Memory B cell (primary cell): ENCODE measurements around the gene LLGL2.

Experiments used
- ATAC-seq: fragments of 150-1000 bp; cut with Tn5 transposase; 2 replicates; pipeline ENCODE4 v1.10.0; 2021; ENCODE audit warnings: low read depth, mild to moderate bottlenecking, moderate library complexity
- DNase-seq, 2 donors: peaks; one replicate each; pipeline ENCODE4 v3.0.0; 2022; ENCODE audit warnings: low spot score in 2 of 2
- H3K27ac Mint-ChIP-seq: one replicate; pipeline ENCODE4 v1.8.0; 2022; ENCODE audit warnings: mild to moderate bottlenecking, moderate library complexity, mixed read lengths
- H3K27me3 Mint-ChIP-seq: one replicate; pipeline ENCODE4 v1.8.0; 2022; ENCODE audit warnings: mixed read lengths
- H3K36me3 Mint-ChIP-seq: one replicate; pipeline ENCODE4 v1.8.0; 2022; ENCODE audit warnings: mild to moderate bottlenecking, mixed read lengths
- H3K4me1 Mint-ChIP-seq: one replicate; pipeline ENCODE4 v1.8.0; 2022; ENCODE audit warnings: mixed read lengths
- H3K4me3 Mint-ChIP-seq: one replicate; pipeline ENCODE4 v1.8.0; 2022; ENCODE audit warnings: mild to moderate bottlenecking, moderate library complexity, mixed read lengths
- H3K9me3 Mint-ChIP-seq: one replicate; pipeline ENCODE4 v1.8.0; 2022; ENCODE audit warnings: mixed read lengths

Gene LLGL2

GRCh38 chr17:75623386-75623785, 97.9 kb downstream of the LLGL2 start:
- H3K27ac Mint-ChIP-seq: no peak overlapping the region
- no peak overlapping the region for H3K4me3 Mint-ChIP-seq
- H3K27me3 Mint-ChIP-seq: no peaks in the 10 kb centered on the region
- DNase-seq: no peak
- no peak for ATAC-seq
- no peaks in the 10 kb centered on the region for H3K36me3 Mint-ChIP-seq
- no peaks in the 10 kb centered on the region for H3K9me3 Mint-ChIP-seq
- no peaks in the 10 kb centered on the region for H3K4me1 Mint-ChIP-seq

GRCh38 chr17:75624021-75624420, 98.5 kb downstream of the LLGL2 start:
- Mint-ChIP-seq H3K27me3 (no peaks in the 10 kb centered on the region), H3K4me3 (no peak overlapping the region), H3K4me1 (no peaks in the 10 kb centered on the region), H3K27ac (no peak overlapping the region), H3K9me3 (no peaks in the 10 kb centered on the region), H3K36me3 (peaks cover 1% of the 10 kb centered on the region)
- no peak for ATAC-seq
- DNase-seq: no peak
